Upper lobe of left lung (tissue), 6 donors: ENCODE measurements around the gene RBBP8NL. TPM values are rescaled to one million over a fixed set of nuclear protein-coding genes. Genes with fewer than 3 reads are reported as not detected.

Experiments used
- ATAC-seq, 2 donors: fragments of 200-7000 bp; cut with Tn5 transposase; one replicate each; pipeline ENCODE4 v1.9.1; 2022; ENCODE audit warnings: mild to moderate bottlenecking in 2 of 2, moderate library complexity in 2 of 2; ENCODE audit not compliant: low FRiP score in 2 of 2
- DNase-seq, 2 donors: peaks; one replicate each; pipeline ENCODE4 v3.0.0-alpha.2; 2019 to 2020
- H3K27ac ChIP-seq, 4 donors: fragments of 200-600 bp; sonication (generic); one replicate each; pipeline ENCODE4 v1.5.1; 2016 to 2019
- H3K27me3 ChIP-seq, 4 donors: fragments of 200-600 bp; sonication (generic); one replicate each; pipeline ENCODE4 v1.5.1; 2017 to 2019
- H3K36me3 ChIP-seq, 4 donors: fragments of 200-600 bp; sonication (generic); one replicate each; pipeline ENCODE4 v1.5.1; 2016 to 2019
- H3K4me1 ChIP-seq, 4 donors: fragments of 200-600 bp; sonication (generic); one replicate each; pipeline ENCODE4 v1.5.1; 2018 to 2019
- H3K4me3 ChIP-seq, 4 donors: fragments of 200-600 bp; sonication (generic); one replicate each; pipeline ENCODE4 v1.5.1; 2017 to 2019; ENCODE audit warnings: mild to moderate bottlenecking in 2 of 4, moderate library complexity in 1 of 4
- H3K9me3 ChIP-seq, 4 donors: fragments of 200-600 bp; sonication (generic); one replicate each; pipeline ENCODE4 v1.5.1; 2018 to 2019
- EP300 ChIP-seq, 4 donors: sonication (generic); formaldehyde crosslinking; IDR thresholded peaks; one replicate each; pipeline ENCODE4 v1.5.1; 2017; ENCODE audit warnings: antibody characterized with exemption in 4 of 4, control low read depth in 2 of 4
- POLR2A ChIP-seq, 4 donors: fragments of 450-650 bp; IDR thresholded peaks; one replicate each; pipeline ENCODE4 v1.5.1; 2016 to 2017; ENCODE audit warnings: antibody characterized with exemption in 4 of 4, mild to moderate bottlenecking in 2 of 4
- POLR2AphosphoS5 ChIP-seq, 2 donors: sonication (generic); formaldehyde crosslinking; IDR thresholded peaks; one replicate each; pipeline ENCODE4 v1.5.1; 2017; ENCODE audit warnings: antibody characterized with exemption in 2 of 2
- WGBS, 2 donors: methylation state at CpG; one replicate each; pipeline ENCODE4 v1.1.5; 2017 to 2018; 5-methylcytosine and 5-hydroxymethylcytosine counted together
- total RNA-seq, 6 donors: library from RNA; depleted of rRNA in 4 of 6; stranded (reverse); fragments of >200 nt in 4 of 6; gene quantifications; one replicate each; pipeline versions ENCODE4 v1.1.0 to v1.2.1, GENCODE V29; 2016 to 2021
- TF ChIP-seq, protein P1 (sequence below), 6 experiments: fragments of 450-650 bp in 4 of 6; fragments of 200-600 bp in 2 of 6; sonication (generic) in 2 of 6; IDR thresholded peaks; one replicate each; pipeline ENCODE4 v1.5.1; 2016 to 2019; ENCODE audit warnings: antibody characterized with exemption in 6 of 6
- donor health status: DM: no; HTN: no; CAD: no; lungs with moderate emphysema.
- donor health status: DM: no; HTN: yes; CAD: no; lungs with severe emphysema.

Gene RBBP8NL
- total RNA-seq, 6 donors from 2014 or later = 0.51 to 6.3 (median 1.9) TPM; not detected in 1

DNA sequence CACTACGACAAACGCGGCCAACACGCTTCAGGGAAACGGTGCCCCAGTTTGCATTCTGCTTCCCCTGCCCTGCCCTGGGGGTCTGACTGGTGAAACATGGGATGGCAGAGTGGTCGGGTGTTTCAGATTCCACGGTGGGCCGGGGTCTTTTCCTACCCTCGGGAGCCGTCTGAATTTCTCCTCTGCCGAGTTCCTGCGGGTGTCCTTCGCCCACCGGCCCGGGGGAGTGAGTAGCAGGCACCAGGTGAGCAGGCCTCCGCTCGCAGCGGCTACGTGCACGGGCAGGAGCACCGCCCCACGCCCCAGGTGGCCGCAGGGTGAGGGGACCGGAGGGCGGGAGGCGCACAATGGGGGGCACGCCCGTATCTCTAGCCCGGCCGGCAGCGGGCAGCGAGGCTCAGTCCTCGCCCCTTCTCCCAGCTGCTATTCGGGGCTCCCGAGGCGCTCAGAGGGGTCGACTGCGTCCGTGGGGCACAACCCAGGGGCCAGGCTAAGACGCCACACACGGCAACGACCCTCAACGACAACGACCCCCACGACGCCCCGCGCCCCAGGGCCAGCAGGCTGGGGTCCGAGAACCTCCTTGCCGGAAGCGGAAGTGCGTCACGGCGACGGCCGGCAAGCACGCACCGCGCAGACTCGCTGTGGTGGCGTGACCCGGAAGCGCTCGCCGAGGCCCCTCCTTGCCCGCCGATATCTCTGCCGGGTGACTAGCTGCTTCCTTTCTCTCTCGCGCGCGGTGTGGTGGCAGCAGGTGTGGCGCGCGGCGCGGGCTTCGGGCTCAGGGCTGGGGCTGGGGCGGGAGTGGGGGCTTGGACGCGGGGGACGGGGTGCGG lies 40.7 kb downstream of the RBBP8NL start, which contains the start of gene RPS21:
TSS of gene RPS21 (plus strand) at position 721 of the 836 bp plus-strand sequence. CDS start 236 bp downstream, outside the sequence.
- DNase-seq (peak; percentile 94 to 99), ATAC-seq (peak; percentile 94 to 97)
- peaks cover 25 to 42% (median 32%) of the 10 kb centered on the region in 4 donors for H3K4me1 ChIP-seq
- H3K4me3 ChIP-seq = peak within 1 kb of the TSS; percentile 91 to 100 (median 99)
- H3K27ac ChIP-seq = peak within 1 kb of the TSS; percentile 93 to 97 (median 95)
- no peaks in the 10 kb centered on the region for H3K9me3 ChIP-seq
- no peaks in the 10 kb centered on the region for H3K27me3 ChIP-seq
- TF ChIP-seq EP300 (IDR thresholded peaks at IDR 0.05) (peak in 1 of 4 donors; percentile 81), POLR2A (IDR thresholded peaks at IDR 0.05) (peak in 3 of 4 donors; percentile 30 to 88 (median 64)), POLR2AphosphoS5 (IDR thresholded peaks at IDR 0.05) (peak; percentile 96 to 99)
- TF ChIP-seq, protein P1, sequence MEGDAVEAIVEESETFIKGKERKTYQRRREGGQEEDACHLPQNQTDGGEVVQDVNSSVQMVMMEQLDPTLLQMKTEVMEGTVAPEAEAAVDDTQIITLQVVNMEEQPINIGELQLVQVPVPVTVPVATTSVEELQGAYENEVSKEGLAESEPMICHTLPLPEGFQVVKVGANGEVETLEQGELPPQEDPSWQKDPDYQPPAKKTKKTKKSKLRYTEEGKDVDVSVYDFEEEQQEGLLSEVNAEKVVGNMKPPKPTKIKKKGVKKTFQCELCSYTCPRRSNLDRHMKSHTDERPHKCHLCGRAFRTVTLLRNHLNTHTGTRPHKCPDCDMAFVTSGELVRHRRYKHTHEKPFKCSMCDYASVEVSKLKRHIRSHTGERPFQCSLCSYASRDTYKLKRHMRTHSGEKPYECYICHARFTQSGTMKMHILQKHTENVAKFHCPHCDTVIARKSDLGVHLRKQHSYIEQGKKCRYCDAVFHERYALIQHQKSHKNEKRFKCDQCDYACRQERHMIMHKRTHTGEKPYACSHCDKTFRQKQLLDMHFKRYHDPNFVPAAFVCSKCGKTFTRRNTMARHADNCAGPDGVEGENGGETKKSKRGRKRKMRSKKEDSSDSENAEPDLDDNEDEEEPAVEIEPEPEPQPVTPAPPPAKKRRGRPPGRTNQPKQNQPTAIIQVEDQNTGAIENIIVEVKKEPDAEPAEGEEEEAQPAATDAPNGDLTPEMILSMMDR (IDR thresholded peaks at IDR 0.05) = peak in 3 of 6 experiments; percentile 3 to 38 (median 25)
- 0% methylated on average over 33 of the region's 83 CpGs; no CpG with 5 or more reads in 1 of the 2 donors for WGBS, 2 donors
- peaks cover 2 to 38% (median 18%) of the 10 kb centered on the region in 4 donors for H3K36me3 ChIP-seq

DNA sequence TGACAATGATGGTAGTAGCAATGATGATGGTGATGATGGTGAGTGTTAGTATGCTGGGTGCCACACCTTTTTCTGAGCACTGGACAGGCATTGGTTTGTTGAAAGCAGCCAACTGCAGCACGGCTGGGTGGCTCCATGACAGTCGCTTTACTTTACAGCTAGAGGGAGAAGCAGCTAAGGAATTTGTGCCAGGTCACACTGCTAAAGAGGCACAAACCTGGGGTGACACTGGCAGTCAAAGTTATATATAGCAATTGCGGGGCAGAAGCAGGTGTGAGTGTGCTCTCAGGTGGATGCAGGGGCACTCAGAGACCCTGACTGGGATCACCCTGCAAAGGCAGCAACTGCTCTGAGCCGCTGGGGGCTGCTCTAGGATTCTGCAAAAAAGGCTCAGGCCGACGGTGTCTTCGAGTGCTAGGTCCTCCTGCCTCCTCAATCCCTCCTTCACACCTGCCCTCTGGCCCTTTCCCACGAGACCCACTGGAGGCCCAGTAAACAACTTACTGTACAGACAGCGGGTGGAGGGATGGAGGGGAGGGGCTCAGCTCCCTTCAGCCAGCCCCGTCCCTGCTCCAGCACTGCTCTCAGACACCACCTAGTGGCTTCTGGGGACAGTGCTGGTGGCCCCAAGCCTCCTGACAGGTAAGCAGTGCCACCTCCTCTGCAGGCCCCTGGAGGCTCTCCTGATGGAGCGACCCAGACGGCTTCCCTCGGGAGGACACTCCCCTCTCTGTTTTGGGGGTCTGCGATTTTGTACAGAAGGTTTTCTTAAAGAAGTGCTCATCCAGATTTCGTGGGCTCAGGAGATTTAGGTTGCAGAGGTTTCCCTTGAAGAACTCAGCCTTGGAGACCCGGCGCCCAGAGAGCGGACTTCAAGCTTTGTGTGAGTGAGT lies 44.8 kb downstream of the RBBP8NL start:
- Histone ChIP-seq H3K36me3 (no peaks in the 10 kb centered on the region), H3K27me3 (no peaks in the 10 kb centered on the region), H3K9me3 (no peaks in the 10 kb centered on the region), H3K27ac (peak overlapping the region in 3 of 4 donors; percentile 69 to 86 (median 79)), H3K4me1 (peaks cover 41 to 60% (median 48%) of the 10 kb centered on the region in 4 donors), H3K4me3 (no peak overlapping the region)
- WGBS, 2 donors = 40 to 45% methylated on average over 12 to 18 of the region's 18 CpGs
- DNase-seq (peak; percentile 24 to 85), ATAC-seq (peak; percentile 73 to 88)
- TF ChIP-seq EP300 (IDR thresholded peaks at IDR 0.05) = no peak
- TF ChIP-seq, protein P1 (IDR thresholded peaks at IDR 0.05) = peak; percentile 84 to 95 (median 94)

DNA sequence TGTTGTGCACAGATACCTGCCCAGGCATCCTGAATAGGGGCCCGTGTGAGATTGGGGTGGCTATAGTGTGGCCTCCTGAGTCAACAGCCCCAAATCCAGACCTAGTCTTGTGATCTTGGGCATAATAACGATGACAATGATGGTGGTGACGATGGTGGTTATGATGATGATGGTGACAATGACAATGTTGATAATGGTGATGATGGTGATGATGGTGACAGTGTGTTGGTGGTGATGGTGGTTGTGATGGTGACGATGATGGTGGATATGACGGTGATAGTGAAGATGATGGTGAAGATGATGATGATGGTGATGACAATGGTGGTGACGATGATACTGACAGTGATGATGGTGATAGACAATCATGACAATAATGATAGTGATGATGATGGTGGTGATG lies 45.5 kb downstream of the RBBP8NL start:
- 88 to 95% methylated on average over 6 of the region's 6 CpGs for WGBS, 2 donors
- H3K36me3 ChIP-seq = no peaks in the 10 kb centered on the region
- peaks cover 44 to 63% (median 53%) of the 10 kb centered on the region in 4 donors for H3K4me1 ChIP-seq
- DNase-seq = no peak
- TF ChIP-seq, protein P1 (IDR thresholded peaks at IDR 0.05) = no peak
- TF ChIP-seq POLR2A (IDR thresholded peaks at IDR 0.05) (no peak), POLR2AphosphoS5 (IDR thresholded peaks at IDR 0.05) (no peak), EP300 (IDR thresholded peaks at IDR 0.05) (no peak)
- no peaks in the 10 kb centered on the region for H3K27me3 ChIP-seq
- H3K4me3 ChIP-seq = no peak overlapping the region
- peak overlapping the region; percentile 69 to 86 (median 74) for H3K27ac ChIP-seq
- H3K9me3 ChIP-seq = no peaks in the 10 kb centered on the region
- no peak for ATAC-seq

DNA sequence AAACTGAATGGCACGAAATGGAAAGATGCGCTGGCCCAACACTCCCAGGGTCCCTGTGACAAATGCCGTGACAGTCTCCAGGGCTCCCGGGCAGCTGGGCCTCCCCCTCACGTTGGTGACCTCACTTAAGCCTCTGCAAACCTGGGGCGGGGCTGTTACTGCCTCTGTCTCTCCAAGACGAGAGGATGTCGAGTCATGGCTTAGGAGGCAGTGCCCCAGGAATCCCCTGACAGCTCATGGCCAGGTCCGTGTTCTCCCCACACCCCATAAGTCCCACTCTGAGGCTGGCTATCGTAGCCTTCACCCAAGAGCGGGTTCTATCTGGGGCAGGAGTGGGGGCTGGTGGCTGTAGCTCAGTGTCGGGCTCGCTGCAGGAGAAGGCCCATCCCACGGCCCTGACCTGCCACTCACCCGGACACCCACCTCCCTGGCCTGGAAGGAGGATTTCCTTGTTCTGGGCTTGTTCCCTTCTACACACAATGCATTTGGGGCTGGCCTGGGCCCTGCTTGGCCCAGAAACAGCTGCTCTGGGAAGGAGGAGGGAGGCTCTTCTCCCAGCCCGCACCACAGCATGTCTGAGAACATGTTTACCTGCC lies 46.0 kb downstream of the RBBP8NL start:
- ATAC-seq = no peak
- no peaks in the 10 kb centered on the region for H3K27me3 ChIP-seq
- H3K9me3 ChIP-seq = no peaks in the 10 kb centered on the region
- peaks cover 47 to 67% (median 58%) of the 10 kb centered on the region in 4 donors for H3K4me1 ChIP-seq
- no peak overlapping the region for H3K4me3 ChIP-seq
- peak overlapping the region; percentile 69 to 86 (median 74) for H3K27ac ChIP-seq
- TF ChIP-seq POLR2AphosphoS5 (IDR thresholded peaks at IDR 0.05) (peak in 1 of 2 donors; percentile 7), POLR2A (IDR thresholded peaks at IDR 0.05) (peak in 1 of 4 donors; percentile 24), EP300 (IDR thresholded peaks at IDR 0.05) (no peak)
- TF ChIP-seq, protein P1 (IDR thresholded peaks at IDR 0.05) = no peak
- 64 to 65% methylated on average over 8 to 16 of the region's 16 CpGs for WGBS, 2 donors
- H3K36me3 ChIP-seq = no peaks in the 10 kb centered on the region
- DNase-seq = peak in 1 of 2 donors; percentile 37
